Kidney epithelial cell (primary cell): Measurements from ENCODE around the gene ACD. TPM values are rescaled to one million over a fixed set of nuclear protein-coding genes. Genes with fewer than 3 reads are reported as not detected.

Experiments
- DNase-seq: peaks from one replicate; pipeline ENCODE4 v3.0.0-alpha.2; 2010; ENCODE audit warnings: low read depth
- H3K27me3 ChIP-seq: 2 replicates; pipeline ENCODE4 v1.6.0; 2011; ENCODE audit warnings: low read length; ENCODE audit not compliant: control insufficient read depth, insufficient read depth
- H3K36me3 ChIP-seq: 2 replicates; pipeline ENCODE4 v1.5.1; 2011; ENCODE audit warnings: low read length; ENCODE audit not compliant: control insufficient read depth, insufficient read depth
- H3K4me3 ChIP-seq: 2 replicates; pipeline ENCODE4 v1.5.1; 2011; ENCODE audit warnings: low read depth, mild to moderate bottlenecking, control low read depth, low read length
- total RNA-seq: library from RNA; depleted of rRNA; stranded (reverse); fragments of >200 nt; gene quantifications from 2 replicates; pipeline ENCODE4 v1.2.3, GENCODE V29; 2015
- TF ChIP-seq, protein P1 (sequence below): IDR thresholded peaks from 2 replicates; pipeline ENCODE4 v1.5.1; 2011; ENCODE audit warnings: mild to moderate bottlenecking, moderate library complexity, low read length, control low read depth, inconsistent platforms; ENCODE audit not compliant: insufficient read depth, poor library complexity, severe bottlenecking

ACD gene
- total RNA-seq, 1 donor from 2014 or later = 29.1 TPM

DNA sequence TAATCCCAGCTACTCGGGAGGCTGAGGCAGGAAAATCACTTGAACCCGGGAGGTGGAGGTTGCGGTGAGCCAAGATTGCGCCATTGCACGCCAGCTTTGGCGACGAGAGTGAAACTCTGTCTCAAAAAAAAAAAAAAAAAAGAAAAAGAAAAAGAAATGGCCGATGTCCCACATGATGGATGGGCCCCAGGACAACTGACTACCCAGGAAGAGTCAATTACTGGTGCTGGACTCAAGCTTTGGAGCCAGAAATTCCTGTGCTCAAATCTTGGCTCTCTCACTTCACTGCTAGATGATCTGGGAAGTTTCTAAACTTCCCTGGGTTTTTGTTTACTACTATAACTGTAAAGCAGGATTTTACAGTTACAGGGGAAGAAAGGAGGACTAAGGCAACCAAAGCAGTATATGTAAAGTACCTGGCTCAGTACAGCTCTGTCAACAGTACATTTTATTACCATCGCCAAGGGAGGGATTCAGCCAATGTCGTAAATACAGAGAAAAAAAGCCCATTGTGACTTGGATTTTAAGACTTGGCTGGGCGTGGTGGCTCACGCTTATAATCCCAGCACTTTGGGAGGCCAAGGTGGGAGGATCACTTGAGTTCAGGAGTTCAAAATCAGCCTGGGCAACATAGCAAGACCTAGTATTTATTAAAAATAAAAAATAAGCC lies 18.4 kb upstream of the ACD start:
- no peak for DNase-seq
- Histone ChIP-seq H3K36me3 (peaks cover 2% of the 10 kb centered on the region), H3K4me3 (no peak overlapping the region), H3K27me3 (no peaks in the 10 kb centered on the region)
- TF ChIP-seq, protein P1, sequence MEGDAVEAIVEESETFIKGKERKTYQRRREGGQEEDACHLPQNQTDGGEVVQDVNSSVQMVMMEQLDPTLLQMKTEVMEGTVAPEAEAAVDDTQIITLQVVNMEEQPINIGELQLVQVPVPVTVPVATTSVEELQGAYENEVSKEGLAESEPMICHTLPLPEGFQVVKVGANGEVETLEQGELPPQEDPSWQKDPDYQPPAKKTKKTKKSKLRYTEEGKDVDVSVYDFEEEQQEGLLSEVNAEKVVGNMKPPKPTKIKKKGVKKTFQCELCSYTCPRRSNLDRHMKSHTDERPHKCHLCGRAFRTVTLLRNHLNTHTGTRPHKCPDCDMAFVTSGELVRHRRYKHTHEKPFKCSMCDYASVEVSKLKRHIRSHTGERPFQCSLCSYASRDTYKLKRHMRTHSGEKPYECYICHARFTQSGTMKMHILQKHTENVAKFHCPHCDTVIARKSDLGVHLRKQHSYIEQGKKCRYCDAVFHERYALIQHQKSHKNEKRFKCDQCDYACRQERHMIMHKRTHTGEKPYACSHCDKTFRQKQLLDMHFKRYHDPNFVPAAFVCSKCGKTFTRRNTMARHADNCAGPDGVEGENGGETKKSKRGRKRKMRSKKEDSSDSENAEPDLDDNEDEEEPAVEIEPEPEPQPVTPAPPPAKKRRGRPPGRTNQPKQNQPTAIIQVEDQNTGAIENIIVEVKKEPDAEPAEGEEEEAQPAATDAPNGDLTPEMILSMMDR = no peak

DNA sequence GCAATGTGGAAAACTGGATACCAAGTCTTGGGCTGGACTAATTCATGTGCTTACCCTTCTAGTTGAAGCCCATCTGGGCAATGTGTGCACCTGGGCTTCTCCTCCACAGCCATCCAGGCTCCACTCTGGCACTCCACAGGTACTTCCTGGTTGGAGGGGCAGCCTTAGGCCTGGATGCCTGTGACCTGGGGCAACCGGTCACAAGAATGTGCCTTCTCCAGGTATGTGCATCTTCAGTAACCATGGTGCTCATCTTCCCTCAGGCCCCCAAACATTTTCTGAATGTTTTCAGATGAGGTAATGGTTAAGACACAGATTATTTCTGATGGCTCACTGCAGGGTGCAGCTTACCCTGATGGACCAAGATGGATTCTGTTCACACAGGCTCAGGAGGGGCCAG lies 17.7 kb upstream of the ACD start:
- H3K4me3 ChIP-seq = no peak overlapping the region
- TF ChIP-seq, protein P1 = no peak
- H3K27me3 ChIP-seq = no peaks in the 10 kb centered on the region
- peaks cover 2% of the 10 kb centered on the region for H3K36me3 ChIP-seq
- DNase-seq = no peak

DNA sequence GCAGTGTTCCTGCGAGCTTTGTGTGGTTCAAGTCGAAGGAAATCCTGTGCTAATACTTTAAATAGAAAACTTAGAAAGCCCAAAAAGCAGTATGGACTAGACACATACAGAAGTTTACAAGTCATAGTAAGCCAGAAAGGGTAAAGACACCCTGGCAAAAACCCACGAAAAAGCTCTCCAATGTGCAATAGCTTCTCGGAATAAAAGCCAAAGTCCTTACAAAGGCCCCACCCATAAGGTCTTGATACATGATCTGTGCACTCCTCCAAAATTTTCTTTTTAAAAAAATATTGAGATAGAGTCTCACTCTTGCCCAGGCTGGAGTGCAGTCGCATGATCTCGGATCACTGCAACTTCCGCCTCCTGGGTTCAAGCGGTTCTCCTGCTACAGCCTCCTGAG lies 16.9 kb upstream of the ACD start:
- TF ChIP-seq, protein P1 = no peak
- DNase-seq = no peak
- no peak overlapping the region for H3K4me3 ChIP-seq
- peaks cover 2% of the 10 kb centered on the region for H3K36me3 ChIP-seq
- H3K27me3 ChIP-seq = no peaks in the 10 kb centered on the region

DNA sequence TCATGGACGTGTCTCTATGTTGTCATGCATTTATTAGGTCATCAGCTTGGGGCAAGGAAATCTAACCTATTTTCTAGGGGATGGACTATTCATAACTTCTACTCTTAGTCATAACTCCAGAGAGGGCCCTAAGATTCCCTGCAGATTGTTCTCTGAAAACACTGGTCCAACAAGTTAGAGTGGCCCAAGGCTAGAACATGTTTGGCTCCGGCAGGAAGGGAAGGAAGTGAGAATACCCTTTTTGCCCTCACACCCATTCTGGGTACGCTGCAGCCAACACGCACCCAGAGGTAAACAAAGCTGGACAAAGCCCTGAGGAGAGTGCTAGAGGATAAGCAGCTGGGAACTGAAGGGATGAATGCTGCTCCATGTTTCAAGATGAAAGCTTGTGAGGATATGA lies 16.5 kb upstream of the ACD start:
- Histone ChIP-seq H3K4me3 (no peak overlapping the region), H3K27me3 (no peaks in the 10 kb centered on the region), H3K36me3 (peaks cover 2% of the 10 kb centered on the region)
- no peak for DNase-seq
- TF ChIP-seq, protein P1 = no peak

DNA sequence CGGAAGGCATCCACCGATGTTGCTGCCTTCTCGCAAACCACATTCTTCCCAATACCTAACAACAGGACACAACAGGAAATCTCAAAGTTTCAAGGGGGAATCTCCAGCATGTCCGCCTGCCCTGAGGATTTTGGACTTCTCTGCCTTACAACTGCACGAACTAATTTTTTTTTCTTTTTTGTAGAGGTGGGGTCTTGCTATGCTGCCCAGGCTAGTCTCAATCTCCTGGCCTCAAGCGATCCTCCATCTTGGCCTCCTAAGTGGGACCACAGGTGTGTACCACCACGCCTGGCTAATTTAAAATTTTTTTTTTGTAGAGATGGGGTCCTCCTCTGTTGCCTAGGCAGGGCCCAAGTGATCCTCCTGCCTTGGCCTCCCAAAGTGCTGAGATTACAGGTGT lies 15.9 kb upstream of the ACD start:
- H3K4me3 ChIP-seq = no peak overlapping the region
- peaks cover 2% of the 10 kb centered on the region for H3K36me3 ChIP-seq
- DNase-seq = no peak
- TF ChIP-seq, protein P1 = no peak
- H3K27me3 ChIP-seq = no peaks in the 10 kb centered on the region

DNA sequence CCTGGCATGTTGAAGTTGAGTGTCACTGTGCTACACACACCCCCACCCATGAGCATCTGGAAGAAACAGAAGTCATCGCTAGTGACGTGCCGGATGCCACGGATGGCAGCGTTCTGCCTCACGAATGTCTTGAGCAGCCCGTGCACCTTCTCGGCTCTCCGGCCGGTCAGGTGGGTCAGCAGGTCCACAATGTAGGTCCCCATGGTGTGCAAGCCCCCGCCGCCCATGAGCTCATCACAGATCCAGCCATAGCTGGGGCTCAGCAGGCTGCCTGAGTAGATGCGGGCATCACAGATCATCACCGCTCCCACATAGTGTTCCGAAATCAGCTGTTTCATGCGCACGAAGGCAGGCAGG lies 15.5 kb upstream of the ACD start:
- Histone ChIP-seq H3K36me3 (peaks cover 2% of the 10 kb centered on the region), H3K4me3 (no peak overlapping the region), H3K27me3 (no peaks in the 10 kb centered on the region)
- no peak for DNase-seq
- TF ChIP-seq, protein P1 = no peak
